ENCODE data around the gene ITPR2. TPM values are rescaled to one million over a fixed set of nuclear protein-coding genes. Genes with fewer than 3 reads are reported as not detected.

The ITPR2 gene
- total and polyA plus RNA-seq, 4 donors = 4.1 to 47.0 (median 26.5) TPM

- H3K9ac ChIP-seq (ENCODE audit: insufficient read depth in 1 of 2, low read length in 2 of 2) = no peak overlapping the region
- TF ChIP-seq, protein P1, sequence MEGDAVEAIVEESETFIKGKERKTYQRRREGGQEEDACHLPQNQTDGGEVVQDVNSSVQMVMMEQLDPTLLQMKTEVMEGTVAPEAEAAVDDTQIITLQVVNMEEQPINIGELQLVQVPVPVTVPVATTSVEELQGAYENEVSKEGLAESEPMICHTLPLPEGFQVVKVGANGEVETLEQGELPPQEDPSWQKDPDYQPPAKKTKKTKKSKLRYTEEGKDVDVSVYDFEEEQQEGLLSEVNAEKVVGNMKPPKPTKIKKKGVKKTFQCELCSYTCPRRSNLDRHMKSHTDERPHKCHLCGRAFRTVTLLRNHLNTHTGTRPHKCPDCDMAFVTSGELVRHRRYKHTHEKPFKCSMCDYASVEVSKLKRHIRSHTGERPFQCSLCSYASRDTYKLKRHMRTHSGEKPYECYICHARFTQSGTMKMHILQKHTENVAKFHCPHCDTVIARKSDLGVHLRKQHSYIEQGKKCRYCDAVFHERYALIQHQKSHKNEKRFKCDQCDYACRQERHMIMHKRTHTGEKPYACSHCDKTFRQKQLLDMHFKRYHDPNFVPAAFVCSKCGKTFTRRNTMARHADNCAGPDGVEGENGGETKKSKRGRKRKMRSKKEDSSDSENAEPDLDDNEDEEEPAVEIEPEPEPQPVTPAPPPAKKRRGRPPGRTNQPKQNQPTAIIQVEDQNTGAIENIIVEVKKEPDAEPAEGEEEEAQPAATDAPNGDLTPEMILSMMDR (IDR thresholded peaks at IDR 0.05; ENCODE audit: control extremely low read depth, extremely low read depth) = no peak
- no peaks in the 10 kb centered on the region for H3K4me1 ChIP-seq (ENCODE audit: control insufficient read depth in 5 of 5, insufficient read depth in 5 of 5, low read length in 5 of 5)
- no peak overlapping the region for H3K4me3 ChIP-seq
- no peaks in the 10 kb centered on the region for H3K9me3 ChIP-seq (ENCODE audit: control insufficient read depth in 4 of 4, insufficient read depth in 3 of 4, low read length in 3 of 4)
- peaks cover 0 to 5% (median 3%) of the 10 kb centered on the region in 4 donors for H3K36me3 ChIP-seq (ENCODE audit: control insufficient read depth in 4 of 4, insufficient read depth in 4 of 4, low read length in 4 of 4)
- DNase-seq (no peak), ATAC-seq (ENCODE audit: insufficient read depth, low FRiP score) (no peak)
- H3K27ac ChIP-seq (ENCODE audit: low read depth in 1 of 2, low read length in 1 of 2) = no peak overlapping the region
- H3K27me3 ChIP-seq (ENCODE audit: control insufficient read depth in 3 of 3, insufficient read depth in 3 of 3, low read length in 2 of 3) = no peaks in the 10 kb centered on the region
- whole genome bisulfite sequencing, 2 donors = 89 to 93% methylated on average over 7 of the region's 7 CpGs
Measured at GRCh38 chr12:26599096-26599695, 233.8 kb downstream of the ITPR2 start.

DNA sequence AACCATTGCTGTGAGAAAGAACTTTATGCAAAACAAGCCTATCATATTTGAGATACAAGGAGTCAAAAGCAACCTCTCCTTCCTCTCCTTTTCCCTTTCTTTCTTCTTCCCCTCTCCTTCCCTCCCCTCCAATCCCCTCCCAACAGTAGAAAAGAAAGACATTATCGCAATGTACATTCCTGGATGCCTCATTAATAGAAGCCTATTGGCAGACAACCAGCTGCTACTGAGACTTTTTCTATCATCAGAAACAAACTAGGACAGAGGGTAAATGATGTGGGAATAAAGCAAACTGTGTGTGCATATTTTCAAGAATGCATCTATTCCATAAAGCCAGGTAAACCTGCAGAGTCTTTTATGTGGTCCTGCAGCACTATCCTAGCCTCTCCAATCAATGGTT lies 237.2 kb downstream of the ITPR2 start:
- Histone ChIP-seq H3K27ac (ENCODE audit: low read depth in 1 of 2, low read length in 1 of 2) (no peak overlapping the region), H3K9ac (ENCODE audit: insufficient read depth in 1 of 2, low read length in 2 of 2) (no peak overlapping the region), H3K27me3 (ENCODE audit: control insufficient read depth in 3 of 3, insufficient read depth in 3 of 3, low read length in 2 of 3) (no peaks in the 10 kb centered on the region), H3K36me3 (ENCODE audit: control insufficient read depth in 4 of 4, insufficient read depth in 4 of 4, low read length in 4 of 4) (peaks cover 0 to 5% (median 2%) of the 10 kb centered on the region in 4 donors), H3K4me1 (ENCODE audit: control insufficient read depth in 5 of 5, insufficient read depth in 5 of 5, low read length in 5 of 5) (no peaks in the 10 kb centered on the region), H3K4me3 (no peak overlapping the region), H3K9me3 (ENCODE audit: control insufficient read depth in 4 of 4, insufficient read depth in 3 of 4, low read length in 3 of 4) (no peaks in the 10 kb centered on the region)
- WGBS, 2 donors = 87 to 95% methylated on average over 1 of the region's 1 CpG
- ATAC-seq (ENCODE audit: insufficient read depth, low FRiP score) (no peak), DNase-seq (no peak)
- TF ChIP-seq, protein P1 (IDR thresholded peaks at IDR 0.05; ENCODE audit: control extremely low read depth, extremely low read depth) = no peak

GRCh38 chr12:26580619-26581018 lies 252.4 kb downstream of the ITPR2 start:
- TF ChIP-seq, protein P1 (IDR thresholded peaks at IDR 0.05; ENCODE audit: control extremely low read depth, extremely low read depth) = no peak
- H3K4me3 ChIP-seq = no peak overlapping the region
- H3K9ac ChIP-seq (ENCODE audit: insufficient read depth in 1 of 2, low read length in 2 of 2) = no peak overlapping the region
- H3K36me3 ChIP-seq (ENCODE audit: control insufficient read depth in 4 of 4, insufficient read depth in 4 of 4, low read length in 4 of 4) = peaks cover 0 to 8% (median under 1%) of the 10 kb centered on the region in 4 donors
- ATAC-seq (ENCODE audit: insufficient read depth, low FRiP score) (no peak), DNase-seq (no peak)
- 90 to 91% methylated on average over 2 of the region's 2 CpGs for WGBS, 2 donors
- H3K4me1 ChIP-seq (ENCODE audit: control insufficient read depth in 5 of 5, insufficient read depth in 5 of 5, low read length in 5 of 5) = no peaks in the 10 kb centered on the region
- H3K9me3 ChIP-seq (ENCODE audit: control insufficient read depth in 4 of 4, insufficient read depth in 3 of 4, low read length in 3 of 4) = no peaks in the 10 kb centered on the region
- no peak overlapping the region for H3K27ac ChIP-seq (ENCODE audit: low read depth in 1 of 2, low read length in 1 of 2)
- no peaks in the 10 kb centered on the region for H3K27me3 ChIP-seq (ENCODE audit: control insufficient read depth in 3 of 3, insufficient read depth in 3 of 3, low read length in 2 of 3)

DNA sequence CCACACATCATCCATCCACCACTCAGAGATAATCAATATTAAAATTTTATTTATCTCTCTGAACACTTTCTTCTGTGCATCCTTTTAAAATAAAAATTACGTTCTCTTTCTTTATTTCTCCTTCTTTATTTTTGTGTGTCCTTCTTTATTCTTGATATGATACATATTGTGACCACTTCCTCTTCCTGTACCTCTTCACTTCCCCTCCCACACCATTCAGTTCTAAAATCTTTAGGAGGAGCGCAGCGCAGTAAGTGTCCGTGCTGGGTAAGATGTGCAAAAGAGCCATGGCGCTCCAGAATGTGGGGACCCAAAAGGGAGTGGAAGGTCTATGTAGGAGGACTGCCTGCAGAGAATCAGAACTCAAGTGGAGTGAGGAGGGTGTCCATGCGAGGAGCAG lies 256.7 kb downstream of the ITPR2 start:
- ATAC-seq (ENCODE audit: insufficient read depth, low FRiP score) = no peak

More for the DNA sequence above, 256.7 kb downstream of the ITPR2 start:
- Histone ChIP-seq H3K36me3 (ENCODE audit: control insufficient read depth in 4 of 4, insufficient read depth in 4 of 4, low read length in 4 of 4) (peaks cover 0 to 8% (median under 1%) of the 10 kb centered on the region in 4 donors), H3K27ac (ENCODE audit: low read depth in 1 of 2, low read length in 1 of 2) (no peak overlapping the region), H3K27me3 (ENCODE audit: control insufficient read depth in 3 of 3, insufficient read depth in 3 of 3, low read length in 2 of 3) (no peaks in the 10 kb centered on the region), H3K4me1 (ENCODE audit: control insufficient read depth in 5 of 5, insufficient read depth in 5 of 5, low read length in 5 of 5) (peaks cover 0 to 6% (median 0%) of the 10 kb centered on the region in 5 donors), H3K4me3 (no peak overlapping the region), H3K9ac (ENCODE audit: insufficient read depth in 1 of 2, low read length in 2 of 2) (no peak overlapping the region), H3K9me3 (ENCODE audit: control insufficient read depth in 4 of 4, insufficient read depth in 3 of 4, low read length in 3 of 4) (no peaks in the 10 kb centered on the region)
- TF ChIP-seq, protein P1 (IDR thresholded peaks at IDR 0.05; ENCODE audit: control extremely low read depth, extremely low read depth) = no peak
- DNase-seq = no peak
- 82 to 90% methylated on average over 6 of the region's 6 CpGs for WGBS, 2 donors
